Lower leg skin (tissue), 3 donors: ENCODE measurements around the gene STEAP3.

ENCODE experiments used
- POLR2A ChIP-seq, 2 donors: fragments of 450-650 bp; IDR thresholded peaks; one replicate each; pipeline ENCODE4 v1.6.1; 2016 to 2017; ENCODE audit warnings: antibody characterized with exemption in 2 of 2, mild to moderate bottlenecking in 1 of 2, moderate library complexity in 1 of 2
- TF ChIP-seq, protein P1 (sequence below), 3 donors: fragments of 450-650 bp; IDR thresholded peaks; one replicate each; pipeline ENCODE4 v1.5.1; 2016; ENCODE audit warnings: antibody characterized with exemption in 3 of 3, mild to moderate bottlenecking in 3 of 3, moderate library complexity in 2 of 3

DNA sequence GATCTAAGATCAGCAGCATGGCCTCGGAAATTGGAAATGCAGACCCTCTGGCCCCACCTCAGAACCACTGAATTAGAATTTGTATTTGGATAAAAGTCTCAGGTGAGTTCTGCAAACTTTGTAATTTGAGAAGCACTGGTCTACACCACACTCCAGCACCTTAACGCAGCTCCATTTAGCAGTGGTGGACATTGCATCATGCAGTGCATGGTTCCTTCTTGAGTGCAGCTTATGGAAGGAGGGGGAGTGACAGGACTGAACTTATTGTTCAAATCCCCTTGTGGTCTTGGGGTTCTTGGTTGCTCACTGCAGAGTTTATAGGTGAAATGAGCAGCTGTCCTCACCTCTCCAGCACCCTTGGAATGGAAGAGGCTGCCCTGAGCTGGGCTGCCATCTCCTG is 17.4 kb upstream of the STEAP3 start:
- TF ChIP-seq, protein P1, sequence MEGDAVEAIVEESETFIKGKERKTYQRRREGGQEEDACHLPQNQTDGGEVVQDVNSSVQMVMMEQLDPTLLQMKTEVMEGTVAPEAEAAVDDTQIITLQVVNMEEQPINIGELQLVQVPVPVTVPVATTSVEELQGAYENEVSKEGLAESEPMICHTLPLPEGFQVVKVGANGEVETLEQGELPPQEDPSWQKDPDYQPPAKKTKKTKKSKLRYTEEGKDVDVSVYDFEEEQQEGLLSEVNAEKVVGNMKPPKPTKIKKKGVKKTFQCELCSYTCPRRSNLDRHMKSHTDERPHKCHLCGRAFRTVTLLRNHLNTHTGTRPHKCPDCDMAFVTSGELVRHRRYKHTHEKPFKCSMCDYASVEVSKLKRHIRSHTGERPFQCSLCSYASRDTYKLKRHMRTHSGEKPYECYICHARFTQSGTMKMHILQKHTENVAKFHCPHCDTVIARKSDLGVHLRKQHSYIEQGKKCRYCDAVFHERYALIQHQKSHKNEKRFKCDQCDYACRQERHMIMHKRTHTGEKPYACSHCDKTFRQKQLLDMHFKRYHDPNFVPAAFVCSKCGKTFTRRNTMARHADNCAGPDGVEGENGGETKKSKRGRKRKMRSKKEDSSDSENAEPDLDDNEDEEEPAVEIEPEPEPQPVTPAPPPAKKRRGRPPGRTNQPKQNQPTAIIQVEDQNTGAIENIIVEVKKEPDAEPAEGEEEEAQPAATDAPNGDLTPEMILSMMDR (IDR thresholded peaks at IDR 0.05) = no peak
- TF ChIP-seq POLR2A (IDR thresholded peaks at IDR 0.05) = no peak
